Neural cell (in vitro differentiated cells): ENCODE measurements around the gene SF1. TPM values are rescaled to one million over a fixed set of nuclear protein-coding genes. Genes with fewer than 3 reads are reported as not detected.

Experiments used
- H2AFZ ChIP-seq: fragments of 200-600, 300-800 bp; sonication (generic), shearing (Covaris generic); 2 replicates; pipeline ENCODE4 v1.6.0; 2014; ENCODE audit warnings: low read depth, mild to moderate bottlenecking, antibody characterized with exemption, low read length, moderate library complexity
- H3F3A ChIP-seq: fragments of 200-600 bp; shearing (Covaris generic); 2 replicates; pipeline ENCODE4 v1.6.1; 2016; ENCODE audit warnings: mild to moderate bottlenecking, moderate library complexity, mixed read lengths, antibody characterized with exemption, low read length; ENCODE audit not compliant: insufficient read depth, poor library complexity, severe bottlenecking
- H3K27ac ChIP-seq: fragments of 200-600, 300-800 bp; sonication (generic), shearing (Covaris generic); 2 replicates; pipeline ENCODE4 v1.5.1; 2014; ENCODE audit warnings: mild to moderate bottlenecking, low read length, moderate library complexity
- H3K27me3 ChIP-seq: fragments of 300-800, 200-600 bp; sonication (generic), shearing (Covaris generic); 2 replicates; pipeline ENCODE4 v1.6.0; 2014; ENCODE audit warnings: mild to moderate bottlenecking, low read depth, low read length, moderate library complexity; ENCODE audit not compliant: insufficient read depth
- H3K36me3 ChIP-seq: fragments of 300-800, 200-600 bp; sonication (generic), shearing (Covaris generic); 2 replicates; pipeline ENCODE4 v1.5.1; 2014; ENCODE audit warnings: mild to moderate bottlenecking, antibody characterized with exemption, low read length, moderate library complexity; ENCODE audit not compliant: insufficient read depth
- H3K4me2 ChIP-seq: fragments of 300-800, 200-600 bp; sonication (generic), shearing (Covaris generic); 2 replicates; pipeline ENCODE4 v1.6.0; 2014; ENCODE audit warnings: mild to moderate bottlenecking, low read length
- H3K4me3 ChIP-seq: fragments of 300-800, 200-600 bp; sonication (generic), shearing (Covaris generic); 2 replicates; pipeline ENCODE4 v1.5.1; 2014; ENCODE audit warnings: mild to moderate bottlenecking, low read length, moderate library complexity
- H3K79me2 ChIP-seq: fragments of 200-600 bp; shearing (Covaris generic); replicated peaks from 2 replicates; pipeline ENCODE4 v1.6.0; 2014; ENCODE audit warnings: mild to moderate bottlenecking, low read length, moderate library complexity; ENCODE audit not compliant: insufficient read depth
- H3K9ac ChIP-seq: fragments of 300-800, 200-600 bp; sonication (generic), shearing (Covaris generic); 2 replicates; pipeline ENCODE4 v1.6.1; 2016; ENCODE audit warnings: mild to moderate bottlenecking, low read length, mixed read lengths
- H3K9me2 ChIP-seq: fragments of 200-600 bp; shearing (Covaris generic); 2 replicates; pipeline ENCODE4 v1.6.1; 2016; ENCODE audit warnings: mild to moderate bottlenecking, low read length, mixed read lengths; ENCODE audit not compliant: insufficient read depth
- H3K9me3 ChIP-seq: fragments of 200-600, 300-800 bp; sonication (generic), shearing (Covaris generic); 2 replicates; pipeline ENCODE4 v1.6.1; 2016; ENCODE audit warnings: mild to moderate bottlenecking, mixed run types, low read length, moderate library complexity, mixed read lengths
- H4K20me1 ChIP-seq: fragments of 200-600 bp; shearing (Covaris generic); 2 replicates; pipeline ENCODE4 v1.6.1; 2016; ENCODE audit warnings: mild to moderate bottlenecking, mixed run types; ENCODE audit not compliant: insufficient read depth
- CTCF ChIP-seq: fragments of 450-650 bp; IDR thresholded peaks from 2 replicates; pipeline ENCODE4 v1.5.1; 2014; ENCODE audit warnings: antibody characterized with exemption, mild to moderate bottlenecking, moderate library complexity; ENCODE audit not compliant: poor library complexity, severe bottlenecking
- EP300 ChIP-seq: fragments of 450-650 bp; conservative IDR thresholded peaks from 2 replicates; pipeline ENCODE4 v1.6.1; 2014; ENCODE audit warnings: antibody characterized with exemption, mild to moderate bottlenecking, moderate library complexity; ENCODE audit not compliant: poor library complexity, severe bottlenecking
- EZH2 ChIP-seq: fragments of 200-600, 300-800 bp; shearing (Covaris generic), sonication (generic); IDR thresholded peaks from 2 replicates; pipeline ENCODE4 v1.6.1; 2014; ENCODE audit warnings: antibody characterized with exemption, low read length, borderline replicate concordance, mild to moderate bottlenecking; ENCODE audit not compliant: insufficient read depth, poor library complexity, severe bottlenecking
- MXI1 ChIP-seq: fragments of 450-650 bp; conservative IDR thresholded peaks from 2 replicates; pipeline ENCODE4 v1.6.1; 2014; ENCODE audit warnings: antibody characterized with exemption, mild to moderate bottlenecking; ENCODE audit not compliant: poor library complexity, severe bottlenecking
- POLR2AphosphoS5 ChIP-seq: IDR thresholded peaks from 2 replicates; pipeline ENCODE4 v1.6.1; 2012
- RAD21 ChIP-seq: fragments of 450-650 bp; conservative IDR thresholded peaks from 2 replicates; pipeline ENCODE4 v1.6.1; 2014; ENCODE audit warnings: antibody characterized with exemption, mild to moderate bottlenecking, moderate library complexity
- SMC3 ChIP-seq: fragments of 450-650 bp; conservative IDR thresholded peaks from 2 replicates; pipeline ENCODE4 v1.6.1; 2014; ENCODE audit warnings: antibody characterized with exemption, mild to moderate bottlenecking, moderate library complexity; ENCODE audit not compliant: poor library complexity
- TAF1 ChIP-seq: IDR thresholded peaks from 2 replicates; pipeline ENCODE4 v1.6.1; 2012; ENCODE audit warnings: low read depth
- polyA plus RNA-seq: library from polyadenylated mRNA; depleted of rRNA; stranded (reverse); fragments of >200 nt; gene quantifications from 2 replicates; pipeline ENCODE4 v1.2.3, GENCODE V29; 2014
- TF ChIP-seq, protein P1 (sequence below): IDR thresholded peaks from 2 replicates; pipeline ENCODE4 v1.6.1; 2012; ENCODE audit warnings: borderline replicate concordance

The SF1 gene
- polyA plus RNA-seq, 1 donor from 2014 or later, result 53.2 TPM

DNA sequence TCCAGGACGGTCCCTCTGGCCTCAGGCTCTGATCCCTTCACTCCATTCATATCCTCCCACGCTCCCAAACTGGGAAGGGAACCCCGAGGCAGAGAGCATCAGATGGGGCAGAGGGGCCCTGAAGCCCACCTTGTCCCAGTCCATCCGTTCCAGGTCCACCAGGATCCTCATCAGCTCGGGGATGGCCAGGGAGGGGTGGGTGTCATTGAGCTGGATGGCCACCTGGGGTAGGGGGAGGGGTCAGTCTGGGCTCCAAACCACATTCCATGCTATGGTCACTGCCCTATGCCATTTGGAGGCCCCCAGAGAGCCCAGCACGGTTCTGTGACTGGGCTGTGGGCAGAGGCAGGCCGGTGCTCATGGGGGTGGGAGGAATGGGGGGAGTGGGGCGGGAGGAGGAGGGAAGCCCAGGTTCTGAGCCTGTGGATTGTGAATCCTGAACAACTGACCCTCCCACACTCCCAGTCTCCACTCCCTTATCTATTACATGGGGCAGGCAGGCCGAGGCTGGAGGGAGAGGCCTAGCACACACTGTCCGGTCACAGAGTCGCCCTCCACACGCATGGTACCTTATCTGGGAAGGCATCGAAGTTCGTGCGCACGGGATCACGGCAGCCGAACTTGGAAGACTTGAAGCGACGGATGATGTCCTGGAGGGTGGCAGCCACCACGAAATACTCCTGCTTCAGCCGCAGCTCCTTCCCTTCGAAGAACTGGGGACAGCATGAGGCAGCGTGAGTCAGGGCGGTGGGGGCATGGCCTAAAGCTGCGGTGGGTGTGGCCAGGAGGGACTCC is 24.0 kb downstream of the SF1 start:
- H3F3A ChIP-seq, result no peaks in the 10 kb centered on the region

DNA sequence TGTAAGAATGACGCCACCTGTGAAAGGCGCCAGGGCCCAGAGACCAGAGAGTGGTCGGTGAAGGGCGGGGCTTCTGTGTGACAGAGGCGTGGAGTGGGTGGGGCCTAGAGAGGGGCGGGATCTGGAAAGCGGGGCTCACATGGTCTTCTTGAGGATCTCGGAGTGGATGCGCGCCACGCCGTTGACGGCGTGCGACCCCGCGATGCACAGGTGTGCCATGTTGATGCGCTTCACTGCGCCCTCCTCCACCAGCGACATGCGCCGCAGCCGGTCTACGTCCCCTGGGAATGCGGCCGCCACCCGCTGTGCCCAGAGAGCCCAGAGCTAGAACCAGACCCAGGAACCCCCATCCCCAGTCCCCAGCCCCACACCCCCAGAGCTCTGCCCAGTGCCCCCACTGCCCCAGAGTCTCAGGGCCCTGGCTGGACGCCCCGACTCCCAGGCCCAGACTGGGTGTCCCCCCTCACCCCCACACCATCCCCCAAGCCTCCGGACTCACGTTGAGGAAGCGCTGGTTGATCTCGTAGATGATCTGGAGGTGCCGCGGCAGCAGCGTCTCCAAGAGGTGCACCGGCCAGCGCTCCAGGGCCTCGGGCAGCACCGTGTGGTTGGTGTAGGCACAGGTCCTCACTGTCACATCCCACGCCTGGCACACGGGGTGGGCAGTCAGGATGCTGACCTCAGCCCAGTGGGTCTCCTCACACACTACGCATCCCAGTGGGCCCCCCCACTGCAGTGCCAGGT is 24.8 kb downstream of the SF1 start:
- H2AFZ ChIP-seq, result no peak overlapping the region
- H4K20me1 ChIP-seq, result no peaks in the 10 kb centered on the region
- no peak overlapping the region for H3K9ac ChIP-seq
- no peak overlapping the region for H3K4me2 ChIP-seq
- no peaks in the 10 kb centered on the region for H3K9me3 ChIP-seq
- H3F3A ChIP-seq, result no peaks in the 10 kb centered on the region
- H3K9me2 ChIP-seq, result no peaks in the 10 kb centered on the region
- H3K36me3 ChIP-seq, result no peaks in the 10 kb centered on the region
- no peak overlapping the region for H3K27ac ChIP-seq
- H3K27me3 ChIP-seq, result no peaks in the 10 kb centered on the region
- H3K4me3 ChIP-seq, result no peak overlapping the region
- H3K79me2 ChIP-seq, result no peaks in the 10 kb centered on the region
- no peak for TF ChIP-seq POLR2AphosphoS5
- TF ChIP-seq RAD21, result no peak
- TF ChIP-seq CTCF, result no peak
- no peak for TF ChIP-seq SMC3
- TF ChIP-seq EP300, result no peak
- no peak for TF ChIP-seq TAF1

More for the DNA sequence above, 24.0 kb downstream of the SF1 start:
- no peaks in the 10 kb centered on the region for H4K20me1 ChIP-seq
- H3K4me2 ChIP-seq, result no peak overlapping the region
- H2AFZ ChIP-seq, result no peak overlapping the region
- no peak for TF ChIP-seq POLR2AphosphoS5
- no peak for TF ChIP-seq TAF1
- TF ChIP-seq RAD21, result no peak
- TF ChIP-seq MXI1, result no peak
- TF ChIP-seq EZH2, result no peak
- TF ChIP-seq SMC3, result no peak
- TF ChIP-seq EP300, result no peak
- TF ChIP-seq CTCF, result no peak
- TF ChIP-seq, protein P1, sequence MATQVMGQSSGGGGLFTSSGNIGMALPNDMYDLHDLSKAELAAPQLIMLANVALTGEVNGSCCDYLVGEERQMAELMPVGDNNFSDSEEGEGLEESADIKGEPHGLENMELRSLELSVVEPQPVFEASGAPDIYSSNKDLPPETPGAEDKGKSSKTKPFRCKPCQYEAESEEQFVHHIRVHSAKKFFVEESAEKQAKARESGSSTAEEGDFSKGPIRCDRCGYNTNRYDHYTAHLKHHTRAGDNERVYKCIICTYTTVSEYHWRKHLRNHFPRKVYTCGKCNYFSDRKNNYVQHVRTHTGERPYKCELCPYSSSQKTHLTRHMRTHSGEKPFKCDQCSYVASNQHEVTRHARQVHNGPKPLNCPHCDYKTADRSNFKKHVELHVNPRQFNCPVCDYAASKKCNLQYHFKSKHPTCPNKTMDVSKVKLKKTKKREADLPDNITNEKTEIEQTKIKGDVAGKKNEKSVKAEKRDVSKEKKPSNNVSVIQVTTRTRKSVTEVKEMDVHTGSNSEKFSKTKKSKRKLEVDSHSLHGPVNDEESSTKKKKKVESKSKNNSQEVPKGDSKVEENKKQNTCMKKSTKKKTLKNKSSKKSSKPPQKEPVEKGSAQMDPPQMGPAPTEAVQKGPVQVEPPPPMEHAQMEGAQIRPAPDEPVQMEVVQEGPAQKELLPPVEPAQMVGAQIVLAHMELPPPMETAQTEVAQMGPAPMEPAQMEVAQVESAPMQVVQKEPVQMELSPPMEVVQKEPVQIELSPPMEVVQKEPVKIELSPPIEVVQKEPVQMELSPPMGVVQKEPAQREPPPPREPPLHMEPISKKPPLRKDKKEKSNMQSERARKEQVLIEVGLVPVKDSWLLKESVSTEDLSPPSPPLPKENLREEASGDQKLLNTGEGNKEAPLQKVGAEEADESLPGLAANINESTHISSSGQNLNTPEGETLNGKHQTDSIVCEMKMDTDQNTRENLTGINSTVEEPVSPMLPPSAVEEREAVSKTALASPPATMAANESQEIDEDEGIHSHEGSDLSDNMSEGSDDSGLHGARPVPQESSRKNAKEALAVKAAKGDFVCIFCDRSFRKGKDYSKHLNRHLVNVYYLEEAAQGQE, result no peak
- H3K9me2 ChIP-seq, result no peaks in the 10 kb centered on the region
- H3K27me3 ChIP-seq, result no peaks in the 10 kb centered on the region
- H3K9me3 ChIP-seq, result no peaks in the 10 kb centered on the region
- H3K27ac ChIP-seq, result no peak overlapping the region
- H3K79me2 ChIP-seq, result no peaks in the 10 kb centered on the region
- no peak overlapping the region for H3K9ac ChIP-seq
- H3K36me3 ChIP-seq, result no peaks in the 10 kb centered on the region
- no peak overlapping the region for H3K4me3 ChIP-seq
